ENCODE measurements around the gene SNUPN.

GRCh38 chr15:75625542-75626347, at the start of gene SNUPN:
- TF ChIP-seq CTCF (IDR thresholded peaks at IDR 0.05; ENCODE audit: low read length) (no peak), EZH2 (IDR thresholded peaks at IDR 0.05; ENCODE audit: borderline replicate concordance, low read length) (no peak)
